Medulla oblongata (tissue), 1 donor: Measurements from ENCODE around the gene NADK2.
"Not testable (repeated sequence)": the region's sequence is repeated elsewhere in the genome, so short reads cannot be mapped to it uniquely, and the experiment has no call there.

Experiments used
- DNase-seq: peaks from one replicate; pipeline ENCODE4 v3.0.0-alpha.2; 2015; ENCODE audit errors: extremely low spot score

The NADK2 gene, protein sequence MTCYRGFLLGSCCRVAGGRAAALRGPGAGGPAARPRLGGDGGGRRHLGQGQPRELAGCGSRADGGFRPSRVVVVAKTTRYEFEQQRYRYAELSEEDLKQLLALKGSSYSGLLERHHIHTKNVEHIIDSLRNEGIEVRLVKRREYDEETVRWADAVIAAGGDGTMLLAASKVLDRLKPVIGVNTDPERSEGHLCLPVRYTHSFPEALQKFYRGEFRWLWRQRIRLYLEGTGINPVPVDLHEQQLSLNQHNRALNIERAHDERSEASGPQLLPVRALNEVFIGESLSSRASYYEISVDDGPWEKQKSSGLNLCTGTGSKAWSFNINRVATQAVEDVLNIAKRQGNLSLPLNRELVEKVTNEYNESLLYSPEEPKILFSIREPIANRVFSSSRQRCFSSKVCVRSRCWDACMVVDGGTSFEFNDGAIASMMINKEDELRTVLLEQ

GRCh38 chr5:36241631-36242533 is at the start of gene NADK2:
Gene NADK2, minus strand, starts transcription at chr5:36241925. Its CDS starts 127 bp downstream, at chr5:36241798.
- DNase-seq, result peak; percentile 99

DNA sequence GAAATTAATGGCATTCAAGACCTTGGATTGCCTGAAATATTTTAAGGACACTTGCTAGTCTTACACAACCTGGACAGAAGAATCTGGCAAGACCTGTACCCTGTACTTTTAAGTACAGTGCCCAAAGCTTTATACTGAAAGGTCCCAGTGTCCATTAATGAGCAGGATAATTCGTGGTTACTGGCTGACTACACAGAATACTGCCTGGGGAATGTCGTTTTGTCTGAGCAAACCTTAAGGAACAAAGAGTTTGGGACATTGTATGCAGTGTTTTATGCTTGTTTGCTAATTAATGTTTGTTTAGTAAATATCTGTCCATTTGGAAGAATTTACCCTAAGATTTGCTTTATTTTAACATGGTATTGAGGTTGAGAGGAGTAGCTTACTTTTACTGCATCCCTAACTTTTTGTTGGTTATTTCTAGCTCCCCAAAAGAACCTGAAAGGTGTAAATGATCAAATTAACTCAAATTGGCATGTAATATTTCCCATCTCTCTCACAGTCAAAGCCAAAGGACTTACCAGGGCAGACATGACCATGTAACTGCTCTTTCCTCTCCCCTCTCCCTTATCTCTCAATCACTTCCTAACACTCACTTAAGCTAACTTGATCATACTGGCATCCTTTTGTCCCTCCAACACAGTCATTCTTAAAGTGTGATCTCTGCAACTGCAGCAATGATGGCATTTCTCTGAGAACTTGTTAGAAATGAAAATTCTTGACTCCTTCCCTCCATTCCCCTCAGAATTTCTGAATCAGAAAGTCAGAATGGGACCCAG is 44.3 kb upstream of the NADK2 start:
- no peak for DNase-seq

- not testable (repeated sequence) for DNase-seq
Measured at GRCh38 chr5:36283775-36284174, 42.0 kb upstream of the NADK2 start.

DNA sequence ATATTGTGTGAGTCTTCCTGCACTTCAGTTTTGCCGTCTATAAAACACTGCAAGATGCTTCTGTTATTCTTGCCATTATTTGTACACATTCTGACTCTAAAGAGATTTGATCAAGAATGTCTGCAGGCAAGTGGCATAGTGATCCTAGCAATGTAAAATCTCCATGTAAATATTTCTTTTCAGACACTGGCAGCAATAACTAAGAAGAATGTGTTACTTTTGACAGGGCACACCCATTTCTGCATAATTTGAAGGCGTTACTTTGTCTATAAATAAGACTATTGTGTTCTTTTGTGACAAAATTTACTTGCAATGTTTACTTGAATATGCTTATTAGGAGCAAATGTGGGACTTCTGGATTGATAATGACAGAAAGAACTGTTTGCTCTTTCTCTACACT is 39.9 kb upstream of the NADK2 start:
- DNase-seq, result no peak

DNA sequence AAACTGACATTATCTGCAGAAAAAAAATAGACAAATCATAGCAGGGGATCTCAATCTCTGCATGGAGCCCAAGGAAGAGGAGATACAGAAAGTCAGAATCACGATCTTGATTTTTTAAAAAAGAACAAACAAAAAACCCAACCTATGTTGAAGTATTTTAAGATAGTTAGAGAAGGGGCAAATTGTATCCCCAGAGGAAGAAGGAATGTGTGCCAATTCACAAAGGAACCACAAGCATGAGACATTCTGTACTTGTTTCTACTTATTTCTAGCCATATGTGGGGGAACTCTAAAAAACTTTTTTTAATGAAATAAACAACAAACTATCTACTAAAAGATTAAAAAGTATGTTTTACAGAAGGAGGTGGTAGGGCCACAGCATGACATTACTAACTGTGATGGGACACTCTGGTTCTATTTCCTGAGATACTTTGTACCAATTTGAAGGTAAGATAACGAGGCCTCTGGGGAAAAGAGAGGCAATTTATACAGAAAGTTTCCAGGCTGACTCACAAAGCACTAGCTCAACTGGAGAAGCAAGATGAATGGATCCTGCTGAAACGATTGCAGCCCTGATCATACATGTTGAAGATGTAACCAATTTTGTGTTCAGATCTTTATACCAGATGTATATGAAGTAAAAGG is 37.5 kb upstream of the NADK2 start:
- DNase-seq, result no peak

GRCh38 chr5:36277521-36278176 is 35.9 kb upstream of the NADK2 start:
- DNase-seq, result no peak

GRCh38 chr5:36276864-36277263 is 35.1 kb upstream of the NADK2 start:
- DNase-seq, result peak; percentile 76

DNA sequence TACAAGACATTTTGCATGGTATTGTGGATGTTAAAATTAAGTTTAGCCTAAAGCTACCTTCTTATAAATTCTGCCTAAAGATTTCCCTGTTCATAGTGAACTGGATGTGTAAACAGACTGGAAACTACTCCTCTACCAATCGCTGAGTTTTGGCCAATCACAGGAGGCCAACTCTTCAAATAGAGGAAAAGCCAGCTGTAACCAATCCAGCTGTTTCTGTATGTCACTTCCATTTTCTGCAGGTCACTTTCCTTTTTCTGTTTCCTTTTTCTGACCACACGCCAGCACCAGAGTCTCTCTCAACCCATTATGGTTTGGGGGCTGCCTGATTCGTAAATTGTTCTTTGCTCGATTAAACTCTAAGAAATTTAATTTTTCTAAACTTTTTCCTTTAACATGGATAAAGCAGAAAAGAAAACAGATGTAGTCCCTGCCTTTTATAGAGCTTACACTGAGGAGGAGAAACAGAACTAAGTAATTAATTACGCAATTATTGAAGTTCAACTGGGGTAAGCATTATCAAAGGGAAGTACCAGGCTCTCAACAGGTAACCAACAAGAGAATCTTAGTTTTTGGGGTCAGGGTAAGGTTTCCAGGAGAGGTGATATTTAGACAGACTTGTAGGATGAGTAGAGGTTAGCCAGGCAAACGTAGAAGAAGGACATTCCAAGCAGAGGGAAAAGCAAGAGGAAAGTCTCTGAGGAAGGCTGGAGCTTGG is 32.2 kb upstream of the NADK2 start:
- DNase-seq, result no peak

DNA sequence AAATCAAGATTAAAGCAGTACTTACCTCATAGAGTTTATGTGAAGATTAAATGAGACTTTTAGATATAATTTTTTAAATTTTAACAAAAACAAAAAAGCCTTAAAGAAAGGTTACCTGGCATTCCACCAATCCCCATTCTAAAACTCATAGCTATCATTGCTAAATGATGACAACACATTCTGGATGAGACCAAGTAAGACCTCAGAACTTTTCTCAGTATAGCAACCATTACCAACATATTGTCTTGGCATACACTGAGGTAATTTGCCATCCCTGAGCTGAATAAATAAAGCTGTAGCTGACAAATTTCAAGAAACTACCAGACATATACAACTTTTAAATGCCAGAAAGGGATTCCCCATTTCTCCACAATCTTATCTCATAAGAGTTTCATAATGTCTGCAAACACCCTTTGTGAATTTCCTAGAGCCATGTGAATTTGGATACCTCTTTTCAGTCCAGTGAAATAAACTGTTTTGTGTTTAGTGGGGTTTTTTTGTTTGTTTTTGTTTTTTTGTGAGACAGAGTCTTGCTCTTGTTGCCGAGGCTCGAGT is 30.5 kb upstream of the NADK2 start:
- DNase-seq, result no peak

DNA sequence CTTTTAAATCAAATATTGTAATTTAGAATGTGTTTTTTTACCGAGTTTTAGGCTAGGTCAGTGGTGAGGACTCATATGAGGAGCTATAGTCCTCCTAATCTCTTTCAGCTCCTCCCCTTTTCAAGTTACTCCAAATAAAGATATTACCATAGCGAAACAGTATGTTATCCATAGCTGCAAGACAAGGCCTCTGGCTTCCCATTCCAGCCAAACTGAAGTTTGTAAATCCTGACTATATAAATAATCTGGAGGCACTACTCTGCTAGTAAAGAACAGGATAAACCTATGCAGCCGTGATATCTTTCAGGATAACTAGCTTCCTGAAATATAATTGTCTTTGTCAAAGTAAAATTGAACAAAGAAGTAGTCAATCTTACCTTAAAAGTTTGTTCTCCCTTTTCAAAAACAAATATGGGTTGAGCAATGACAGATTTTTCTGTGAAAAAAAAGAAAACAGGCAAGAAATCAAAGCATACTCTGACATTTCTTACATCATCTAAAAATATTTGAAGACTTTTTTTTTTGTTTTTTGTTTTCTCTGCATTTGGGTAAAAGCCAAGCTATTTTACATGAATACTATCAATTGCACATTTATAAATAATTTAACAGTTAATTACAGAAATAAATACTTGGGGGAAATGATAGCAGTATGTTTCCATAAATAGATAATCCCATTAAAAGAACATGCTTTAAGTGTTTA is 29.3 kb upstream of the NADK2 start:
- no peak for DNase-seq

GRCh38 chr5:36270175-36270574 is 28.4 kb upstream of the NADK2 start:
- no peak for DNase-seq

- DNase-seq, result no peak
Measured at GRCh38 chr5:36269478-36269877, 27.8 kb upstream of the NADK2 start.

DNA sequence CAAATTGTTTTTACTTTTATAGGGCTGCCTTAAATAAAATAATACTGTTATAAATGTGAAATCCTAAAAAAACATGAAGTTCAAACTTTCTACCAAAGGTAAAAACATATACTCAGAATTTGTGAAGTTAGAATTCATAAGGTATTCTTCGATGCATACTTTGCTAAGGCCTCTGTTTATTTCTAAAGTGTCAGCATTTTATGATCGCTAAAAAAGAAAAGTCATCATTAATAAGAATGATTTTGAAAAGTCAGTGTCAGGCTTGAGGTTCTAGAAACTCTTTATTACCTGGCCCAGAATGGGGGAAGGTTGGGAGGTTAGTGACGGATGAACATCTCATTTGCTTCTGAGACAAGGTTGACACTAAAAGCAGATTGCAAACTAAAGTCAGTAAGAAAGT is 26.2 kb upstream of the NADK2 start:
- no peak for DNase-seq

DNA sequence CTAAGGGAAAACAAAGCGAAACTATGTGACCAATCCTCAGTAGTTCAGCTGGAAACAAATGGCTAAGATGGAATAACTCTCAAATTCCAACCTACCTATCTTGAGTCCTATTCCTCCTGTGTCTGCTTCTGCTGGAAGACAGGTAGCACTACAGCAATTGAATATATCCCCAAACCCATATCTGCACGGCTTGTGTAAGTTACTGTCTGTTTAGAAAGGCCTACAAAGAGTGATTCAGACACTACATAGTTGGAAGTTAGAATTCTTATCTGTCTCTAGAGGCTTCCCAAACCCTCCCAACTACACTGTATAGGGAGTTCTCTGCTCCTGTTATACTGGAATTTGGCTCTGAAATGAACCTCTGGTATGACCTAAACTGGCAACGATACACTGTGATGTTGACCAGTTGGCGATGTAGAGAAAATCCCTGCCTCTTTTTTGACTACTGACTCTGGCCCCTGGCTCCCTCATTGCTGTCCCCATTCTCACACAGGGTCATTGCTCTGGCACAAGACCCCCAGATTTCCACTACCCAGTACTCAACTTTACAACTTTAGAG is 22.6 kb upstream of the NADK2 start:
- no peak for DNase-seq

DNA sequence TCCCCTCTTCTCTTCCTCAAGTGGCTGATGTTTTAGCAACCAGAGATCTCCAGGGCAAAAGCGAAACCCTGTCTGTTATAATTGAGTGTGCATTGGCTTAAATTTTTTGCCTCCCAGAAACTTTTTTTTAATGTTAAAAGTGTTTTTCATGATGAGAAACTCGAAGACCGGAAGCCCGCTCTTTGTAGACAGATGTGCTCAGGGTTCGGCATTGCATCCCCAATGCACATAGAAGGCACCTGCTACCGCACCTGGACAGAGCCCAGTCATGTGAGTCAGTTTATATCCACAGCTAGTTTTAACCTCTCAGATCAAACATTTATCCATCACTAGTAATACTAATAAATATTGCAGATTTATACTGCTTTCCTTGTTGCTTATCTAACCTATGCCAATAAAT is 19.5 kb upstream of the NADK2 start:
- no peak for DNase-seq

DNA sequence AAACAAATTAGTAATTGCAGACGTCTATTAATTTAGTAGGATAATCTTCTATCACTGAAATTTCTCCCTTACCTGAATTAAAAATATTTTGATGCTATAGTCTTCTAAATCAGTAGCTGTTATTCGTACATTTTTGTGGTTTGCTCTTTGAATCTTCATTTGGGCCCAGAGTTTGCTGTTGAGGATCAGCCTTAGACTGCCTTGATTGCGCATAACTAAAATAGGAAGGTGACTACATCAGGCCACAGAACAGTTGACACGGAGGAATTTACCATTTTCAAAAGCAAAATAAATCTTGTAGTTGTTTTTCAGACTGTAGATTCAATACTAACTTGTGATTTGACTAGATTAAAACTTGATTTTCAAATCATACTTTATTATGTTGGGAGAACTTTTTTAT is 11.8 kb upstream of the NADK2 start:
- no peak for DNase-seq

- peak; percentile 68 for DNase-seq
Measured at GRCh38 chr5:36252722-36253365, 11.1 kb upstream of the NADK2 start.

GRCh38 chr5:36251218-36251617 is 9.5 kb upstream of the NADK2 start:
- no peak for DNase-seq
